Measurements from ENCODE around the gene PPP3CB.
A peak's percentile ranks its signal among the peaks of the same experiment; 100 is the strongest.

PPP3CB gene

DNA sequence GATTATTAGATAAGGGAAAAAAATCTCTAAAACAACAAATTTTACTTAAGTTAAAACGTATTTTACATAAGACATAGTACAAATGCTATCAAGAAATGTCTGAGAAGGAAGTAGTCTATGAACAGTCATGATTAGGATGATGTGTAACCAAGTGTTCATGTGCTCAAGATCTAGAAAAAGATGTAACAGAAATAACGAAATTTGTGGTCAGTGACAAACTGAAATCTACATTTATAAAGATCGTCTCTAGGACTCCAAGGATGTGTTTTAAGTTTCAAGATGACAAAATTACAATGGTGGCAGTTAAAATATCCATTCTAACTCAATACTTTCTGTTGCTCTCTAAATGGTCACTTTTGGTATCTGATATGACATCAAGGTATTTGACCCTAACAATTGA is 17.2 kb downstream of the PPP3CB start:
- DNase-seq: no peak

DNA sequence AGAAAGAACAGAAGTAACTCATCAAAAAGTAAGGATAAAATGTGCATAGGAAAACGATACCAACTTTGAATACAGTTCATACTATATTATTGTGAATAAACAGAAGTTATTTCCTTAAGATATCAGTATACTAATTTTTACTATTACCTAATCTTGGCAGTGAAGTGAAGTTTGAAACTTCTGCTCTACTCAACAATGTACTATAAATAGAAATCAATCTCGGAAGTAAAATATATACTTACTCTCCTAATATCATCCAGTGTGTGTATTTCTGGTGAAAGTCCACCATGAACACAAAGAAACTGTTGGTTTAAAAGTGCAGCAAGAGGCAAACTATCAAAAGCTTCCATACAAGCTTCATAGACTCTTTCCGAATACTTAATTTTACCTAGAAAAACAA is 24.6 kb downstream of the PPP3CB start:
- no peak for DNase-seq

DNA sequence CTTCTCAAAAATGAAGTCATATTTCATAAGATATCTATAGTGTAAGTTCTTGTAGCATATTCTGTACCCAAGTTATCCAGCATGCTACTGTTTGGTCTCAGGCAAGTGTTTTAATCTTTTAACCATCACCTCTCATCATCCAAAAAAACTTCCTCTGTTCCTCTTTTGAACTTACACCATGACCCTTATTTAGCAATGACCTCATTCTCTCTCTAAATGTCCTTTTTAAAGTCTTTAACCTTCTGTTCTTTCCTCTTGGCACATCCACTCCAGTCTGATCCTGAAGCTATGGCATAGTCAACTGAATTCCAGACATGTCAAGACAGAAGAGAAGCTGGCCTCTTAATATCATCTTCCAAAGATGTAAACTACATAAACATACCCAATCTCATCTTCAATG is 26.2 kb downstream of the PPP3CB start:
- no peak for DNase-seq

DNA sequence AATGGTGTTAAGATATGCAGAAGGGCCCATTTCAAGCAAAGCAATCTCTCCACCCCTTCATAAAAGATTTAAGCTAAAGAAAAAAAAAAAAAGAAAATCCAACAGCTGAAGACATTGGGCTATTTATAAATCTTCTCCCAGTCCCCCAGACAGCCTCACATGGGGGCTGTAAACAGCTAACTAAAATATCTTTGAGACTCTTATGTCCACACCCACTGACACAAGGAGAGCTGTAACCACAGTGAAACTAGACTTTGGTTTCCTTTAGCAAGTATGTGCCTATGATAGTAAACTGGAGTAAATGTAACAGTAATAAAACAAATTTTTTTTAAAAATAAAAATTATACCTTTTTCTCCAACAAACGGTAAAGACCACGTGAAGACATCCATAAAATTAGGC is 28.6 kb downstream of the PPP3CB start:
- no peak for DNase-seq

DNA sequence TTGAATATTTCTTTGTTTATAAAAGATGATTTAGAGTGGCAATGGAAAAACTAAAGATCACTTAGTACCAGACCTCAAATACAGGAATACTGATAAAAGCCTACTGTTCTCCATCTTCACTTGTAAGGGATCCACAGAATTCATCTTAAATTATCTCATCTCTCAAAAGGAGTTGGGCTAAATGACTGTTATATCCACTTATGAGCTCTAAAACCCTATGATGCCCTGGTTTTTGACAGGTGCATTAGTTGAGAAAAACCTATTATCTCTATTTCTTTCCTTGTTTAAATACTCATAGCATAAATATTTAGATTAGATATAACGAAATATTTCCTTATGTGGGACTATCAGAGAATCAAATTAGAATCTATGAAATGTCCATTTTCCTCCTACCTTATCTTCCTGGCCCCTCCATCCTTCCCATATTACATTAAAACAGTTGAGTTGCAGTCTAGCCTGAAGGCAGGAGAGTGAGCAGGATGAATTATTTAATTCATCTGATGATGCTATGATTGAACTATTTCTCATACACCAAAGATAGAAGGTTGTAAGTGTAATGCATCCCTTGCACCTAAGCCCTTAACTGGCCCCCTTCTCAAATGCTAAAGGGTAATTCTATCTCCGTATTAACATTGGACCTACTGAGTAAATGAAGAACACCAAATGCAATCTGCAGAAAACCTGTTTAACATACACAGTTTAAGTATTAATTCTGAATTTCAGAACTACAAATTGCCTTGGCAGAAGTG is 29.7 kb downstream of the PPP3CB start:
- no peak for DNase-seq

DNA sequence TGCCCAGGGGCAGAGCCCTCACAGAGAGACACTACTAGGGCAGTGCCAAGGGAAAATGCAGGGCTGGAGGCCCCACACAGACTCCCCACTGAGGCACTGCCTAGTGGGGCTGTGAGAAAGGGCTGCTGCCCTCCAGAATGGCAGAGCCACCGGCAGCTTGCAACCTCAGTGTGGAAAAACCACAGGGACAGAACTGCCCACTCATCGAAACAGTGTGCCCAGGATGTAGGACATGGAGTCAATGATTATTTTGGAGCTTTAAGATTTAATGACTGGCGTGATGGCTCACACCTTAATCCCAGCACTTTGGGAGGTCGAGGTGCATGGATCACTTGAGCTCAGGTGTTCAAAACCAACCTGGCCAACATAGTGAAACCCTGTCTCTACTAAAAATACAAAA is 34.9 kb downstream of the PPP3CB start:
- no peak for DNase-seq

DNA sequence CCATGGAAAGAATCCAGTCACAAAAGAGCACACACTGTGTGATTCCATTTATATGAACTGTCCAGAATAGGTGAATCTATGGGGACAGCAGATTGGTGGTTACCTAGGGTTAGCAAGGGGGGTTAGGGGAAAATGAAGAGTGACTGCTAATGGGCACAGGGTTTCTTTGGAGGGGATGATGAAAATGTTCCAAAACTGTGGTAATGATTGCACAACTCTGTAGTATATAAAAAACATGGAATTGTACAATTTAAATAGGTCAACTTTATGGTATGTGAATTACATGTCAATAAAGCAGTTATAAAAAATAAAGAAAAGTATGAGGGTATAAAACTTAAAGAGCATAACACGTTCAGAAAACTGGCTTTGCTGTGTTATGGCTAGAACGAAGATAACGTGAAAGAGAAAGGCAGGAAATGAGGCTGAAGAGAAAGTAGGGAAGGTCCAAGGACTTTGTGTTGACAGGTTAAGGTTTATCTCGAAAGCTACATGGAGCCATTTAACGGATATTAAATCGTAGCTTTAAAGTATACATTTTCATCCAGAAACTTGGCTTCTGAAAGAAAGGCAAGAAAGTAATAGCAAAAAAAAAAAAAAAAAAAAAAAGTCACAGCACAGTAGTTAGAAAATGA is 36.0 kb downstream of the PPP3CB start:
- no peak for DNase-seq

DNA sequence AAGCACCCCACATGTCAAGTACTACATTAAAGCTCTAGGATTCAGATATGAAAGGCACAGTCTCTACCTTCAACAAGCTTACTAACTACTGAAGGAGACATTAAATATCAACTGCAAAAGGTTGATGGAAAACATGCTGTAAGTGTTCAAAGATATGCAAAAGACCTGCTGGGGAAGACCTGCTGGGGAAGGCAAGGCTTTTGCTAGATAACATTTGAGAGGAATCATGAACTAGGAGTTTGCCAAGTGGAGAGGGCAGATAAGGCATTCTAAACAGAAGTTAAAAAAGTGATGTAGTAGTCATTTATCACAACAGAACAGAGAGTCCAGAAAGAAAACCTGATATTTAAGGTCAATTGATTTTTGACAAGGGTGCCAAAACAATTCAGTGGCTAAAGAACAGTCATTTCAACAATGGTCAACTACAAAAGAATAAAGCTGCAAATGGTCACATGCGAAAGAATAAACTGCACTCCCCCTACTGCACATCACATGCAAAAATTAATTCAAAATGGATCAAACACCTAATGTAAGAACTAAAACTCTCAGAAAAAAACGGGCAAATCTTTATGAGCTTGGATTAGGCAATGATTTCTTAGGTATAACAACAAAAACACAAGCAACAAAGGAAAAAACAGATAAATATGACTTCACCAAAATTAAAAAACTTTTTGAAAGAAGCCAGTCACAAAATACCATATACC is 39.5 kb downstream of the PPP3CB start:
- DNase-seq: no peak

DNA sequence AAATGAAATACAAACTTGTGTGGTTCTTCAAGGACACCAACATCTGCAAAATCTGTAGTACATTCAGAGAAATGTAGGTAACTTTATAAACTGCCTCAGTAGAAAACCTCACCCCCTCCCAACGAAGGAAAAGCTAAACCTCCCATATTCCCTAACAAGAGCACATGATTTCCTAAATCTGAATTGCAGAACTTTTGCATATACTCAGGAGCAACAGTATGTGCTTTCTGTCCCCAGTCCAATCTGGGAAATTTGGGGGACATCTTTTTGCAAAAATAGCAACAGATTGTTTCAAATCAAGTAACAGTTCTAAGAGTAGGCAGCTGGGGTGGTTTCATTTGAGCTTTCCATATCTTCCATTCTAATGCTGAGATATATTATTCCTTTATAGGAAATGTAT is 46.7 kb downstream of the PPP3CB start:
- no peak for DNase-seq

DNA sequence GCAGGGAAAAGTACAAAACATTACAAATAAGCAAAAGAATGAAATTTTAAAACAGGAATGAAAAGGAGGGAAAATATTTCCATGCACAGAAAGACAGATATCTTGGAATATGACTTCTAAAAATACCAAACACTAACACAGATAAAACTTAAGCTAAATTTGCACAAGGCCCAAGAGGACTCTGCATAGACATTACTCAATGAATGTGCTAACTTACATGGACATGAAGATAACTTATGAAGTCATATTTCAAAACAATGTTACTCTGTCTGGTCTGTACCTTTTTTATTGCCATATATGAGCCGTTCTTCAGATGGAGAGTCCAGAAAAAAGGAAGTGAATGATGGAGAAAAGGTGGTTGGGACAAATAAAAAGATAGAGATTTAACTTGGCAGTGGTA is 47.4 kb downstream of the PPP3CB start:
- DNase-seq: no peak

DNA sequence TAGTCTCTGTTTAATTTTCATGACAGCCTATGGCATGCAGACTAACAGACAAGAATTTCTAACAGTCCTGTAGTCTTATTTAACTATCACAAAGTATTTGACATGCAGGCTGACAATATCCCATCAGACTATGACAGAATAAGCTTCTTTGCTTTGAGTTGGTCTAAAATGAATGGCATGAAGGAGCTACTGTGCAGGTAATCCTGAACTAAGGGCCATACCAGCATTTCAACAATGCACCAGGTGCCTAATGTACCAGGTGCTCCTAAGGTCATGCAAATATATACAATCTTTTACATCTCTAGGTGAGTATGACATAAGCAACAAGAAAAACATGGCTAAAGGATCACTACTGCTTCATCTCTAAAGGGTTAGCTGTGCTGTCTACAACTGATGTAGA is 48.9 kb downstream of the PPP3CB start:
- DNase-seq: no peak

DNA sequence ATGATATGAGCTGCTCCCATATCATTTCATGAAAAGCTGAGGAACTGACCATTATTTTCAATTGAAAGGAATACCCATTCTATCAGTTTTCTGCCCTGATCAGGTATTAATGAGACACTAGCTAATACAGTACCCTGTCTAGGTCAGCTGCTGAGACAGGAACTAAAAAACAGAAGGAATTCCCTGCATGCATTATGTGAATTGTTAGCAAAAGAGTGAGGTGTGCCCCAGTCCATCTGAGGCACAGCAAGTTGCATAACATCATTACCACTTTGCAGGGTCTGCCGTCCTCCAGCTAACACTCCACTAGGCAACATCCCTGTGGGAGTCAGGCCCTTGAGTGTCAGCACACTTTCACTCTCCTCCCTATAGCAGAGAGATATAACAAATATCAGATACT is 51.4 kb downstream of the PPP3CB start:
- no peak for DNase-seq

DNA sequence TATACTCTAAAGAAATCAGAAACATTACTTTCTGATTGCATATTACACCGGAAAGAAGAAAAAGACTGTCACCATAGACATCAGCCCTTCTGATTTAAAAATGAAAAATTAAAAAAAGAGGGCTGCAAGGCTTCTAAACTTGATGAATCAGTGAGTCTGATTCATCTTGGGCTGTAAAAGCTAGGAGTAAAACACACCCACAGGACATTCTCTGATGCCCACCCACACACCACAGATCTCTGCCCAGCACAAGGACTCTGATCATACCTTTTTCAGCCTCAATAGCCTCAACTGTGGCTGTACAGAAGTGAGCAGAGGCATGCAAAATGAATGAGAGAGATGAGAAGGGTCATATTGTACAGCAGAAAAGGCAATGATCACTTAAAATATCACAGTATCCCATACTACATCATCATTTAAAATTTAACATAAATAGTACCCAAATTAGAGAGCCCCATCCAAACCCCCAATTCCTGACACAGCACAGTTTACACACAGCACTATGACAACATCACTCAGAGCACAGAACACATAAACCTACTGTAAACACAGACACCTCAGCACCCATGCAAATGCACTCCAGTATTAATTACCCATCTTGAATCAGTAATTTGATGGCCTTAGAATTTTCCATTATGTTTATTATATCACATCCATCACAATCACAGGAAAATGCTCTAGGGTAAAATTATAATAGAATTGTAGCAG is 56.1 kb downstream of the PPP3CB start:
- peak; percentile 75 for DNase-seq

DNA sequence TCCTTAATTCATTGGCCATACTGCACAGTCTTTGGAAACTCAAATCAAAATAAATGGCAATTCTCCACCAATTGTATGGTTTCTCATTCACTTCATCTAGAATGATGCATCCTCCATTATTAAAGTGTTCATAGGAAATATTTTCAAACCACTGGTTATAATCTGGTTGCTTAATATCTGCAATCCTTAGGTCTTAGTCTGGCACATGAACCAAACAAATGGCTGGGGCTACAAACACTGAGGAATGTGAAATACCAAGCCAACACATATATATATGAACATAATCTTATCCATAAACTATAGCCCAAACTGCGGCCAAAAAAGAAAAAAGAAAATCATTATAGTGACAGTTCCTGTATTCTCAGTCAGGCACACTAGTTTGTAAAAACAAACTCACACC is 56.8 kb downstream of the PPP3CB start:
- DNase-seq: peak; percentile 74

DNA sequence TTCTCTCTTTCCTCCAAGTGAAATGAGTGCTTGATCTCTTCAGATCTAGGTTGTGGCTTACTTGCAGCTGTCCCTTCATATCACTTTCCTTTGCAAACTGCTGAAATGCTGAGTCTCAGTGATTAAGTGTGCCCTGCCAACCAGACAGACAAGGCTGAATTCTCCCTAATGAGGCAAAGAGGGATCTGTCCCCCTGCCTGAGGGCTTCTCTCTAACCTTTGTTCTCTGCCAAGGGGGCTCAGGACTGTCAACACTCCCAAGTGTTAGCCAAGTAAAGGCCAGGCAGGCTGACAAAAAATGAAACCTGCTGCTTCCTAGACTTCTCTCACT is 62.3 kb downstream of the PPP3CB start, which contains the start of gene MSS51:
Gene MSS51 (minus strand): TSS at position 24 of the 330 bp plus-strand sequence. CDS start 5,277 bp downstream, outside the sequence.
- DNase-seq: no peak

DNA sequence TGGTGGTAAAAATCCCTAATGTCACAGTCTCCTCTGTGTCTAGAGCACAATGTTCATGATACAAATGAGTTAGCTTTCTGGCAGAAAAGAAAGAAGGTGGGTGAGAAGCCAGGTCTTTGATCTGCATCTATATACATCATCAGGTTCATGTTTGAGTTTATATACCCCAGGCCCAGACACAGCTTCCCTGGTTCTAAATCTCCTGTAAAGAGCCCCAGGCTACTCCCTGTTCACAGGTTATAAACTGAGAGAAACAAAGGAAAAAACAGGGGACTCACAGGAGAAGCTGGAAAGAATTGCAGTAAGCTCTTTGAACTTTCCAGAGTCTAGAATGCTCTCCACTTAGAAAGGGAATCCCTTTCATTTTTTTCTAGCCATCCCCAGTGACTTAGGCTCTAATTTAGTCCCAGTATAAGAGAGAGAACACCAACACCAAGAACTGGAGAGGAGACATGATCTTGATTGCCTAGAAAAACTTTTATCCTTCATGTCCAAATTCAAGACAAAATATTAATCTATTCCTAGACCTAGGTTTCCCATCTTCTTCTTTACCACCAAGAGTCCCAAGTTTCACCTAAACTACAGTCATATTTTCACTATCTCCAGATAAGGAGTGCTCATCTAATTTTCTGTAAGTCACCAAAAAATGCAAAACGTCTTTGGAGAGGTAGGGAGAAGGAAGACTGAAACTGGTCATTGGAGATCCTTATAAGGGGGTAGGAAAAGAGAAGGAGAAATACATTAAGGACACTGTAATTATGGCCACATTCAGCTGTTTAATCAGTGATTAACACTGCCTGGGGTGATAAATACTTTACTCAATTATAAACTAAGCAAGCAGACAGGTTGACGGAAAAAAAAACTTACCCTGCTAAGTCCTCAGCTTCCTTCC is 62.9 kb downstream of the PPP3CB start:
- DNase-seq: no peak

DNA sequence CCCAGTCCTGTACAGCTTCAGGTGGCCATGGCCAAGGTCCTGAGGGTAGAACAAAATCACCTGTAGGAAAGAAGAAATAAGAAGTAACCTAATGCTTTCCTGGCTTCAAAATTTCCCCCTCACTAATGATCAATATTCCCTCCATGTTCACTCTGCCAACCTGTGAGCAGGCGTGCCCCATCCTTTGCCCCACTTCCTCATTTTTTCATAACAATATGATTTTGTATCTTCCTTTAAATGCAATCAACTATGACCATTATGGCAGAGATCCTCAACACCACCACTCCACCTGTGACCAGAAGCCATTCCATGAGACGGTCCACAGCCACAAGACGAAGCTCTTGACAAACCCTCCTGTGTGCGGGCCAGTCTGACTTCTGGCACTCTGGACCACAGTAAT is 69.5 kb downstream of the PPP3CB start:
- no peak for DNase-seq

DNA sequence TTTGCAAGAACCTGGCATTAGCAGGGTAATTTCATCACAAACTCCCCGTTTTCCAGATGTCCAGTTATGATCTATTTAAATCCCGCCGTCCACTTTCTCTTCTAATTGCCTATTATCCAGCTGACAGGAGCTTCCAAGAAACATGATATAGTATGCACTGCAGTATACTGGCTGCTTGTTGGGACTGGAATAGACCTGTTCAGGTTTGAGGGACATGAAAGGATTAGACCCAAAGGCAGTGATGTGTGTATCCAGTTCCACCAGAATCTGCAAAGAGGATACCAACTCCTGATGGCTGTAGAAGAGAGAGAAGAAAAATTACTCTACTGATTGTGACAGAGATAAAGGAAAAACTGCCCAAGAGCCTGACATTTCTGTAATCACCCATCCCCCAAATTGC is 71.3 kb downstream of the PPP3CB start:
- DNase-seq: no peak

DNA sequence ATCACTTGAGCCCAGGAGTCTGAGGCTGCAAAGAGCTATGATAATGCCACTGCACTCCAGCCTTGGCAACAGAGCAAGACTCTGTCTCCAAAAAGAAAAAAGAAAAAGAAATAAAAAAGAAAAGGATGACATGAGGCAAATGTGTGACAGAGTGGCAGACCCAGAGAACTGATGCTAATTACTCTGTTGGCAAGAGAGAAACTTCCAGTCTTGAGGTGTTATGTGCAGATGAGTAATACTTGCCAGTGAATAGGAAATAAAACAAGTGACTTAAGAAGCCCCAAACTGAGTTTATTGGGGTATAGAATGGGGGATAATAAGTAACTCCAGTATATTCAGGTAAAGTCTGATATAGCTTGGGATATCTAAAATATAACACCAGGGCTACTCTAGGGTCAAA is 72.5 kb downstream of the PPP3CB start:
- no peak for DNase-seq

DNA sequence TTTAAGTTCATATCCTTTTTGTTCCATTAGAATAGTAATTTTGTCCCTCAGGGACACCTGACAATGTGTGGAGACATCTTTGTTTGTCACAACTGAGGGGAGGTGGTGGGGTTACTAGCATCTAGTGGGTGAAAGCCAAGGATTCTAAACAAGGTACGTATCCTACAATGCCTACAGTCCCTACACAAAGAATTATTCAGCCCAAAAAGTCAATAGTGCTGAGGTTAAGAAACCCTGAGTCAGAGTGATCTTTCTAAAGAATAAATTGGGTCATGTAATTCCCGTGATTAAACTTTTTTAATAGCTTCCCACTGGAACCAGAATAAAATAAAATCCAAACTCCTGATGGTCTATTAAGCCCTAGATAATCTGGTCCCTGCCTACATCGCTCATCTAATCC is 79.3 kb downstream of the PPP3CB start:
- DNase-seq: no peak

DNA sequence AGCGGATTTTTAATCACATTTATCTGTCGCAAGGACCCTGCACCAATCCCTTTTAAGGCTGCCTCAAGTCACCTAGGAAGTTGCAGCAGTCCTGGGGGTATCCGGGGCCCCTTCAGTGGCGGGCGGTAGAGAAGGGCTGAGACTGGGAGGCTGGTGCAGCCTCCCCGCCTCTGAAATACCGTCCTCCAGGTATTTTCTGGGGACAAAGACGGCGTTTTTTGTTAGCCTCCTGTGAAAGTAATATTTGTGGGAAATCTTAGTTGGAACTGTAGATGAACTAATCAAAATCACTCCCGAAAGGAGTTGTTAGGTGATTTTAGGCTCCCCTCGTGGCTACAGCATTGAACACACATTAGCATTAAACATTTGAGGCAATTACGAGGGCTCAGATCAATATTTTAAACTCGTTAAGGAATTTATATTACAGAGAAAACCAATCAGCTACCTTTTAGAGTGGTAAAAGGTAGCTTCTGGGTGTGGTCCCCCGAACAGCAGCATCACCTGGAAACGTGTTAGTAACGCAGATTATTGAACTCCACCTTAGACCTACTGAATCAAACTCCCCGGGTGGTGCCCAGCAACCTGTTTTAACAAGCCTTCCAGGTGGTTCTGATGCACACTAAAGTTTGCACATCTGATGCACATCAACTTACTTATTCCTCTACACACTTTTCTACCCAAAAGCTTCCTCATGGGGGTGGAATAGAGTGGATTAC is 81.4 kb downstream of the PPP3CB start:
- DNase-seq: no peak

Measured in HCEC 1CT (cell line).